GM12801 (cell line): ENCODE measurements around the gene CPN1.

Source experiments
- CTCF ChIP-seq: IDR thresholded peaks from one replicate; pipeline ENCODE4 v1.5.1; 2011; ENCODE audit warnings: control low read depth; ENCODE audit not compliant: insufficient read length; ENCODE audit errors: extremely low read depth

CPN1 gene

GRCh38 chr10:100072514-100072913 lies 9.2 kb downstream of the CPN1 start:
- TF ChIP-seq CTCF, result no peak

GRCh38 chr10:100071529-100071928 lies 10.1 kb downstream of the CPN1 start:
- TF ChIP-seq CTCF, result no peak

GRCh38 chr10:100067466-100067865 lies 14.2 kb downstream of the CPN1 start:
- no peak for TF ChIP-seq CTCF

GRCh38 chr10:100065084-100065660 lies 16.5 kb downstream of the CPN1 start:
- no peak for TF ChIP-seq CTCF

- no peak for TF ChIP-seq CTCF
Measured at GRCh38 chr10:100061401-100061800, 20.3 kb downstream of the CPN1 start.

- TF ChIP-seq CTCF, result no peak
Measured at GRCh38 chr10:100057948-100058347, 23.7 kb downstream of the CPN1 start.

- no peak for TF ChIP-seq CTCF
Measured at GRCh38 chr10:100053686-100054460, 27.8 kb downstream of the CPN1 start.
